Measurements from ENCODE around the gene ZNF516. TPM values are rescaled to one million over a fixed set of nuclear protein-coding genes. Genes with fewer than 3 reads are reported as not detected.

Gene ZNF516
- total RNA-seq, 1 experiment from 2014 or later: 17.4 TPM

DNA sequence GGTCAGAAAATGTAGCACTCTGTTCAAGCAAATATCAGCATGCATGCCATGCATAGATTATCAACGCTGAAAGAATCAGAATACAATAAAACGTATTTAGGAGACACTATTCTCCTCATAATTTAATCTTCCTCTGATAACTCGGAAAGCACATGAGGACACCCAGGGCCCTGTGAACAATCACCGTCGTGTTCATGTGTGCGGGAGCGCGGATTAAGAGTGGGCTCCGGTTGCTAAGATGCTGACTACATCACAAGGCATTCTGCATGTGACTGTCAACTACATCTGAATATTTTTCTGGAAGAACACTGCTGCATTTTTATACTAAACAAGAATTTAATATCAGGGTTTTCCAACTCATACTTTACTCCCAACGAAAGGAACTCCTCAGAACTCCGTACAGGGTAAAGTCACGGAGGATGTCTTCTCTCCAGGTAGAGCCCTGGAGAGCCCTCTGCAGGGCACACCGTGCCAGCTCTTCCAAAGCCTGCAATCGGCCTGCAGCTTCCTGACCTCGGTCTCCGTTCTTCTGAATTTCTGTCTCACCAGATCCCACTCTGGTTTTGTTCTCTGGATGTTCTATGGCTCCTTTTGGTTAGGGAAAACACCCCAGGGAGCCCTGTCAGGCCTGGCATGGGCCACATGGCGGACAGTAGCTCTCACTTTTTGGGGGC is 59.6 kb downstream of the ZNF516 start:
- Histone ChIP-seq H3K36me3 (peaks cover 36% of the 10 kb centered on the region), H3K9me3 (replicated peaks) (no peaks in the 10 kb centered on the region), H3K27me3 (replicated peaks) (no peaks in the 10 kb centered on the region), H3K4me1 (replicated peaks) (no peaks in the 10 kb centered on the region), H3K4me3 (no peak overlapping the region), H3K27ac (no peak overlapping the region)
- DNase-seq (ENCODE audit: low read depth in 1 of 2, low spot score in 2 of 2): no peak

DNA sequence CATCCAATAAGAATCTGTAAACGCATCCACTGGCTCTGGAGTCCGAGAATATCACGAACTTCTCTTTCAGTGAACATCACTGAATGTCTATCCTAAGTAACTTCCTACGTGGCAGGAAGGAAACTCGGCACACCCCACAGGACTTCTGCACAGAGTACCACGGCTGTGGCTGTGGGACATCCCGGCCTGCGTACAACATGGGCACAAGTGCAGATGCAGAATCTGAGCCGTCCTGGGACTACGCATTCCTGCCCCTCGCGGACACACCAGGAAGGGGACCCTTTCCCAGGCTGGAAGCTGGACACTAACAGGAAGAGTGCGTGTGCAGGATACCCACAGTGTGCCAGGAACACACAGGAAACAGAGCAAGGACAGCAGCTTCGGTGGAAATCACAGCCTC is 60.6 kb downstream of the ZNF516 start:
- H3K36me3 ChIP-seq: peaks cover 27% of the 10 kb centered on the region
- H3K4me1 ChIP-seq (replicated peaks): no peaks in the 10 kb centered on the region
- no peak overlapping the region for H3K27ac ChIP-seq
- no peak for DNase-seq (ENCODE audit: low read depth in 1 of 2, low spot score in 2 of 2)
- H3K4me3 ChIP-seq: no peak overlapping the region
- H3K27me3 ChIP-seq (replicated peaks): no peaks in the 10 kb centered on the region
- H3K9me3 ChIP-seq (replicated peaks): no peaks in the 10 kb centered on the region

DNA sequence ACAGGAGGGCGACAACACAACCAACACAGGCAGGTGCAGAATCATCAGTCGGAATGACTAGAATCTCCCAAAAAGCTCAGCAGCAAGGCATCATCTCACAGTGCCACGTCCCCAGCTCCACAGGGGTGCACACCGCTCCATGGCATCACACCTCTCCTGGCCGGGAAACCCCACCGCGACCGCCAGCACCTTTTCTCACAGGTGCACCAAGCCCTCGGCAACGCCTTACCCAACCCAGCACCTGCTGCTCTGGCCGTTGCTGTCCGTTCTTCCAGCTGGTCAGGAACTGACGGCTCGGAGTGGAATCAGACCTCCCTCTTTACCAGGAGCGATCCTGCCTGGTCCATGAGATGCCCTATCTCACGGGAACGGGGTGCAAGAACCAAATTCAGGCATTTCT is 61.3 kb downstream of the ZNF516 start:
- H3K27me3 ChIP-seq (replicated peaks): no peaks in the 10 kb centered on the region
- DNase-seq (ENCODE audit: low read depth in 1 of 2, low spot score in 2 of 2): no peak
- no peak overlapping the region for H3K27ac ChIP-seq
- H3K36me3 ChIP-seq: peaks cover 20% of the 10 kb centered on the region
- H3K9me3 ChIP-seq (replicated peaks): no peaks in the 10 kb centered on the region
- no peaks in the 10 kb centered on the region for H3K4me1 ChIP-seq (replicated peaks)
- no peak overlapping the region for H3K4me3 ChIP-seq

DNA sequence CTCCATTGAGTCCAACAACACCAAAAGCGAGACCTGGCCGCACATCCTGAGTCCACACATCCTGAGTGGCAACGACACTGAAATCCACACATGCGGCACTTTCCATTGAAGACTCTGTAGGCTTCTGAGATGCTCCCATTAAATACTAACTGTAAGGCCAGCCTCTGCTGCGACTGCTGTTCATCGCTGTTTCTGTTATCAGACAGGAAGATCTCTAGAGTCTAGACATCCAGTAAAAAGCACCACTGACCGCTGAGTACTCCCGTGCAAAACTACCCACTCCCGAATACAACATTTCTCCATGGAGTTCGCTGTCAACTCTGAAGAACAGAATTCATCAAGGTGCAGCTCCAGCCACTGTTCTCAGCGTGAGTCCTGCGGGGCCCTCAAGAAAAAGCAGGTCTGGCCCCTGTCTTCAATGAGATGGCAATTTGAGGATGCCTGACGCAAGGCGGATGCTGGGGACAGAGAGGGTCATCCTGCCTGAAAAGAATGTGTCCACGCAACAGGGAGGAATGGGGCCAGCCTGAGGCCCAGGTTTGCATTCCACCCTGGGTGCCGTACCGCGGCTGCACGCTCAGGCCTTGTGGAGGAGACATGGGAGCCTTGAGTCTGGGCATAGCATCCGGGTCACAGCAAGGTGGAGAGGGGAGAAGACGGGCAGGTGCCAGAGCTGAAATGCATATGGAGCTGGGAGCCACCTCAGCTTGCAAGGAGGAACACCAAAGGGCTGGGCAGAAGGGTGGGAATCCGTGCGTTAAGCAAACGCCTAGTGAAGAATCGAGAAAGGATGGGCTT is 61.9 kb downstream of the ZNF516 start:
- Histone ChIP-seq H3K4me3 (no peak overlapping the region), H3K27me3 (replicated peaks) (no peaks in the 10 kb centered on the region), H3K36me3 (peaks cover 14% of the 10 kb centered on the region), H3K9me3 (replicated peaks) (no peaks in the 10 kb centered on the region), H3K27ac (no peak overlapping the region), H3K4me1 (replicated peaks) (no peaks in the 10 kb centered on the region)
- DNase-seq (ENCODE audit: low read depth in 1 of 2, low spot score in 2 of 2): no peak

DNA sequence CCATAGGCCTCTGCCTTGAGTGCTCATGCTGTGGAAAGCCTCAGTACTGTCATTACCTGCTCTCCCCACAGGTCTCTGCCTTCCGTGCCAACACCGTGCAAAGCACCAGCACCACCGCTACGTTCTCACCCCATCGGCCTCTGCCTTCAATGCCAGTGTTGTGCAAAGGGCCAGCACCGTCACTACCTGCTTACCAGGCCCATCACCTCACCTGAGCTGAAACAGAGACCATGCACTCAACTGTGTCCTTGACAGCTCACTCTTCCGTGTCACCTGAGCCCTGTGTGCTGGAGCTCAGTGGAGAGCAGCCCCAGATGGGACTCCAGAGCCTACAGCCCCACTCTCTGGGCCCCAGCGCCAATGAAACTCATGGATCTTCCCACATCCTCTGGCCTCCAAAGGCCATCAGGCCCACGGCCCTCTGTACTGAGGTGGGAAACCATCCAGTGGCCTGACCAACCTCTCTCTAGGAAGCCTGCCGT is 62.7 kb downstream of the ZNF516 start:
- Histone ChIP-seq H3K4me3 (no peak overlapping the region), H3K9me3 (replicated peaks) (no peaks in the 10 kb centered on the region), H3K27ac (no peak overlapping the region), H3K4me1 (replicated peaks) (no peaks in the 10 kb centered on the region), H3K36me3 (peaks cover 7% of the 10 kb centered on the region), H3K27me3 (replicated peaks) (no peaks in the 10 kb centered on the region)
- no peak for DNase-seq (ENCODE audit: low read depth in 1 of 2, low spot score in 2 of 2)

DNA sequence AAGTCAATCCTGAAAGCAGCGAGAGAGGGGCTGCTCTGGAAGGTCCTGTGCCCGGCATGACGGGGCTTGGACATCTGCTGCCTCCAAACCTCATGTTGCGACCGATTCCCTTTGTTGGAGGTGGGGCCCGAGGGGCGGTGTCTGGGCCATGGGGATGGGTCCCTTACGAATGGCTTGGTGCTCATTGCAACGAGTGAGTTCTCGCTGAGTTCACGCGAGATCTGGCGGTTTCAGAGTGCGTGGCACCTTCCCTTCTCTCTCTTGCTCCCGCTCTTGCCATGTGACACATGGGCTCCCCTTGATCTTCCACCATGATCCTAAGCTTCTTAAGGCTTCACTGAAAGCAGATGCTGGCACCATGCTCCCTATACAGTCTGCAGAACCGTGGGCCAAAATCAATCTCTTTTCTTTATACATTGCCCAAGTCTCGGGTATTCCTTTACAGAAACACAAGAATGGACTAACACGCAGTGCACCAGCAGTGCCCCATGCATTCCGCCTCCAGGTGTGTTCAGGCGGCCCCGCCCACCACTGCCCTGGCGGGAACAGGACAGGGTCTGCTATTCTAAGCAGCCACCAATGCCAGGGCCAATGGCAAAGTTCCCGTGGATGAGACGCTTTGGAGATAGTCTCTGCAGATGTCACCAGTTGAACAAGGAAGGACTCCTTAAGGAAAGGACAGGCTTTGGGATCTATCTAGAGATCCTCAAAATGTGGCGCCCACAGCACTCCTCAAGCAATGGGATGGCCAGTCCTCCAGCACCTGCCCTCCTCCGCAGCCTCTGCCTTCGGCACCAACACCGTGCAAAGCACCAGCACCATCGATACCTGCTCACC is 63.4 kb downstream of the ZNF516 start:
- Histone ChIP-seq H3K9me3 (replicated peaks) (no peaks in the 10 kb centered on the region), H3K4me1 (replicated peaks) (no peaks in the 10 kb centered on the region), H3K27ac (no peak overlapping the region), H3K4me3 (no peak overlapping the region), H3K36me3 (peaks cover 7% of the 10 kb centered on the region), H3K27me3 (replicated peaks) (no peaks in the 10 kb centered on the region)
- DNase-seq (ENCODE audit: low read depth in 1 of 2, low spot score in 2 of 2): no peak

DNA sequence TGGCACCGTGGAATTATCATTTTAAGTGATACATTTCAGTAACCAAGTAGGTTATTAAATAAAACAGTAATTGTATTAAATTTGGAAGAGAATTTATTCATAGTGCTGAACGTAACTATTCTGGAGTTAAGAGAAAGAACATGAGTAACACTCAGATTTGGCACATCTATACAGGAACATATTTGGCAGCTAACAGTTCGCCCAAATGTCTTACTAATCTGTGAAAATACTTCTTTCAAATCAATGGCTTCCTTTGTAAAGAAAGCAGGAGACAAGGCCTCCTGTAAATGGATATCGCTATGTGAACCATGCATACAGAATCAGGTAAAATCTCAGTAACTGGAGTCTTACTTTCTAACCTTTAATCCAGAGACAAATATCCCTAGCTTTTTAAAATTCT is 64.4 kb downstream of the ZNF516 start:
- H3K36me3 ChIP-seq: no peaks in the 10 kb centered on the region; the same call in none of the 2 replicates
- no peak for DNase-seq (ENCODE audit: low read depth in 1 of 2, low spot score in 2 of 2)
- H3K9me3 ChIP-seq (replicated peaks): no peaks in the 10 kb centered on the region
- no peaks in the 10 kb centered on the region for H3K27me3 ChIP-seq (replicated peaks)
- no peak overlapping the region for H3K27ac ChIP-seq
- no peaks in the 10 kb centered on the region for H3K4me1 ChIP-seq (replicated peaks)
- H3K4me3 ChIP-seq: no peak overlapping the region

DNA sequence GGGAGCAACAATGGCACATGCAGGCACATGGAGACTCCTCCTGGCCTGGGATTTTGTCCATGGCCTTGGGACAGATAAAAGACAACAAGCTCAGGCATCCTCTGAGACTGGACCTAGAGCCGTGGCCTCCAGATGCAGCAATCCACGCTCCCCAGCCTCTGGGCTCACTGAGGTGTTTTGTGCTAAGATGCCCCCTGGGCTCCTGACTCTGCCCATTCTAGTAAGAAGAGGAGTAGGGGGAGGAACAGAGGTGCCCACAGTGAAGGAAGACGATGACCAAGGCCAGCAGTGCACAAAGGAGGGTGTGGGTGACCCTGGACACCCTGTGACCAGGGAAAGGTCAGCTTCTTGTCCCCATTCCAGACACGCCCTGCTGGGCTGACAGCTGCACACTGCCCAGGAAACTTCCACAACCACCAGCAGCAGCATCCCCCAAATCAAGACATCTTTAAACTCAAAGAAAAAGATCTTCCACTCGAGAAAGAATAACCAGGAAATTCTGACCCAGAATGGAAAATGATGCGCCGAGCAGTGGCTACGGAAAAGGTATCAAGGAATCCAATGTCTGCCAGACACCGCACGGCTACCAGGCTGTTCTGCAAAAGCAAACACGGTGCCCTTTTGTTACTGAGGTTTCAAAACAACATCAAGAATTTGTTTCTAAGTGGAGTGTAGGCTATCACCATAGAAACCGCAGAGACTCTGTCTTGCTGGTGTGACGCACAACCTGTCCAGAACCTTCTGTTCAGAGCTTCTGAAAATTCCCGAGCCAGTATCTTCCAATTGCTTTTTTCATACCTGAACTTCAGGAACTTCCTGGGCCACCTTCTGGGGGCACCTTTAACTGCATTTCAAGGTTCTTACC is 65.5 kb downstream of the ZNF516 start:
- Histone ChIP-seq H3K9me3 (replicated peaks) (no peaks in the 10 kb centered on the region), H3K4me1 (replicated peaks) (no peaks in the 10 kb centered on the region), H3K36me3 (no peaks in the 10 kb centered on the region; the same call in 1 of the 2 replicates), H3K27me3 (replicated peaks) (no peaks in the 10 kb centered on the region), H3K27ac (no peak overlapping the region), H3K4me3 (no peak overlapping the region)
- no peak for DNase-seq (ENCODE audit: low read depth in 1 of 2, low spot score in 2 of 2)

DNA sequence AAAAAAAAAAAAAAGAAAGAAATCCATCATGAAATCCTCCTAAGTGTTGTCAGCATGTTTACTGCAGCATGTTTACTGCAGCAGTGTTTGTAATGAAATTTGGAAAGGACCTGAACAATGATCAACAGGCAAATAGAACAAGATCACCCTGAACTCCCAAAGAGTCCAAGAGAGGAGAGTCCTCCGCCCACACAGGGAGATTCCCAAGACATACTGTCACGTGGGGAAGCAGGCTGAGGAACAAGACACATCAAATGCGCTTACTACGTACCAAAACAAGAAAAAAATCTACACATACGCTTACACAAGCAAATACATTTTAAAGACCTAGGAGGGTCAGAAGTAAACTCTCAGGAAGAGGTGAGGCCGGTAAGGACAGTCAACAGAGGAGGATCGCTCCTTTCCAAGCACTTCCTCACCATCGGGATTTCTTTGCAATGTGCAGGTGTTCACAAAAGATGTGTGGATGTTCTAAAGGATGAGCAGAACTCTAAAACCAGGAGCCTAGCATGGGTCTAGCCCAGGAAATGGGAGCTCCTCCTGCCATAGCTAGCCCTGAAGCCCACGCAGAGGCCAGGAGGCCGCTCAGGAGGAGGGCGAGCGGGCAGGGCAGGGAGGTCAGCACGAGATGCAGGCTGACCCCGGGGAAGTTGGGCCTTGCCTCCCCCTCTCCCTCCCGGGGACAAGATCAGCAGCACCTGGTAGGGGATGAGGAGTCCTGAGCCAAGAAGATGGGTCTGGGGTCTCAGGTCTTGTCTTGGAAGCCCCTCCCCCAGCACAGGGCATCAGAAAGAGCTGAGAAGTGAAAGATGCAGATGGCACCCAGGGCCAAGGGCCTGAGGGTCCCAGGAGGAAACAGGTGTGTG is 66.4 kb downstream of the ZNF516 start:
- Histone ChIP-seq H3K9me3 (replicated peaks) (no peaks in the 10 kb centered on the region), H3K4me1 (replicated peaks) (no peaks in the 10 kb centered on the region), H3K27me3 (replicated peaks) (no peaks in the 10 kb centered on the region), H3K27ac (no peak overlapping the region), H3K36me3 (no peaks in the 10 kb centered on the region; the same call in 1 of the 2 replicates), H3K4me3 (no peak overlapping the region)
- DNase-seq (ENCODE audit: low read depth in 1 of 2, low spot score in 2 of 2): no peak

DNA sequence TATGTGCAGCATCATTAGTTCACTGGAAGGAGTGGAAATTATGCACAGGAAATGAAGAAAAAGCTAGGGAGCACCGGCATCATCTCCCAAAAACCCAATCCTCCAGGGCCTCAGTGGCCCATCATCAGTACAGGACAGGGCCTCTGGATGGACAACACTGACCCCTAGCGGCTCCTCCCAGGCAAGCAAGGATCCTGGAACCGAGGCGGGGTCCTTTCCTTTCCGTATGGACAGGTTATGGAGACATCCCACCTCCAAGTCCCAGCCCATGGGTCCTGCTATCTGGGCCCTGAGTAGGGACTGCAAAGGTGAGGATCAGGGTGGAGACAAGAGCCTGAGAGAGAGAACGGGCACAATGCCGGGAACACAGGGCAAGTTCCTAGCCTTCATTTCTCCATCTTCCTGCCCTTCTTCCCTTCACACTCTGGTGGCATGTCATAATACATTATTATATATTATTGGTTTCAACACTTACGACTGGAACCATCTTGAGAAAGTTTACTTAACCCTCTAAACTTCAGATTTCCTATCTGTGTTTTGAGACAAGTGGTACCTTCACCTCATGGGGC is 68.2 kb downstream of the ZNF516 start:
- Histone ChIP-seq H3K9me3 (replicated peaks) (no peaks in the 10 kb centered on the region), H3K4me1 (replicated peaks) (no peaks in the 10 kb centered on the region), H3K27ac (no peak overlapping the region), H3K36me3 (no peaks in the 10 kb centered on the region), H3K27me3 (replicated peaks) (no peaks in the 10 kb centered on the region), H3K4me3 (no peak overlapping the region)
- peak; percentile 34 to 65 for DNase-seq (ENCODE audit: low read depth in 1 of 2, low spot score in 2 of 2)

DNA sequence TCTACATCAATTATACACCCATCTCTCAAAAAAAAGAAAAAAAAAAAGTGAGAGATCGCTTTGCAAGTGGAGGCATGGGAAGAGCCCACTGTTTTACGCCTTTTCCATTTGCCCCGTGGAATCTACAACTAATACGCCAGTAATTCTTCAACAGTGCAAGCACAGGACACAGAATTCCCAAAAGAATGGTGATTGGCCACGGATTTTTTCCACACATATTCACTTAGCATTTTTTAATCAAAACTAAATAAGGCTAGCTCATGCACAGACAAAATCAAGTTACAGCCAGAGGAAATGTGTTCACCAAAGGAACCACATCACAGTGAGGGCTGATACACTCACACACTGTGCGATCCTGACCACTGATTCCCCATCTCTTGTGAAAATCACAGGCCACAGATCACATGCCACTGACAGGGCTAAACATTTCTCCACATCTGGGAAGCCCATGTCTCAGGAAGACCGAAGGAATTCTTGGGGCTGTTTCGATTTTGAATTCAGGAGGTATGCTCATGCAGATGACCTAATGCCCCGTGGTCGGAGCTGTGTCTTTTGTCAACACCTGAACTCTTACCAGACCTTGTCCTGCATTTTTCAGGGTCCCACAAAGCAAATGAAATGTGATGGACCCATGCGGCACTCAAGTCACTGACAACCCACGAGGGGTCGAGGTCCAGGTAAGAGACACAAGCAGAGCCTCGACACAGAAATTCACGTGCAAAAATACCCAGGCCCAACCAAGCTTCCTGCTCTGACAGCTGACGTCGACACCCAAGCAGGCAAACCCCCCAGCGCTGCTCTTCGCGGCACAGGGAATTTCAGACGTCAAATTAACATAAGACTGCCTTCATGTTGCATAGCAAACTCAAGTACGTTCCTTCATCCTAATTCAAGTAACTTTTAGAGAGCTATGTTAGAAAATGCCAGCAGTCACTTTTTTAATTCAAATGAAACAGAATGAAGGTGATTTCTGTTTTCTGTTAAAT is 69.6 kb downstream of the ZNF516 start:
- Histone ChIP-seq H3K9me3 (replicated peaks) (no peaks in the 10 kb centered on the region), H3K27ac (no peak overlapping the region), H3K27me3 (replicated peaks) (no peaks in the 10 kb centered on the region), H3K36me3 (no peaks in the 10 kb centered on the region), H3K4me3 (no peak overlapping the region), H3K4me1 (replicated peaks) (no peaks in the 10 kb centered on the region)
- no peak for DNase-seq (ENCODE audit: low read depth in 1 of 2, low spot score in 2 of 2)

All from SJSA1 (cell line).